ENCODE results near the gene DCDC2C.

DCDC2C gene

DNA sequence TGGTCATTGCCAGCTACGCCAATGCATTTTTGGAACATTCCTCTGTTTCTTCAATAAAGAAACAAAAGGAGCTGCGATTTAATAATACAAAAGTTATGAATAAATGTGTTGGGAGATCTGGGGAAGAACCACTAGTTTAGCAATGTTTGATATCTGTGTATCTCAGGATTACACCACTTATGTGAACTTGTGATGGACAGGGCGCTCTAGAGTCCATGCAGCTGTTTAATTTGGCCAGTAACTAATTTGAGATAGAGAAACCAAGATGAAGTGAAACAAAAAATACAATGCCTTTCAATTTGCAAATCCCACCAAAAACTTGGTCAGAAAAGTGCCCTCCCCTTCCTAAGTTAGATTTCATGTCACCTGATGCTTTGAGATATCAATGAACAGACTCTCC lies 6.8 kb upstream of the DCDC2C start:
- Histone ChIP-seq H3K9me3 (replicated peaks; ENCODE audit: low read length) (no peaks in the 10 kb centered on the region), H3K4me1 (ENCODE audit: control insufficient read depth, insufficient read depth, low read length) (no peaks in the 10 kb centered on the region), H3K27me3 (ENCODE audit: control insufficient read depth, insufficient read depth, low read length) (no peaks in the 10 kb centered on the region), H3K4me3 (ENCODE audit: low read length) (no peak overlapping the region), H3K9ac (ENCODE audit: low read depth, low read length) (no peak overlapping the region), H3K36me3 (ENCODE audit: insufficient read depth, low read length) (no peaks in the 10 kb centered on the region), H3K4me2 (ENCODE audit: low read length) (no peak overlapping the region)

- no peak overlapping the region for H3K4me2 ChIP-seq (ENCODE audit: low read length)
- no peaks in the 10 kb centered on the region for H3K4me1 ChIP-seq (ENCODE audit: control insufficient read depth, insufficient read depth, low read length)
- peaks cover 11% of the 10 kb centered on the region for H3K27me3 ChIP-seq (ENCODE audit: control insufficient read depth, insufficient read depth, low read length)
- no peaks in the 10 kb centered on the region for H3K9me3 ChIP-seq (replicated peaks; ENCODE audit: low read length)
- no peaks in the 10 kb centered on the region for H3K36me3 ChIP-seq (ENCODE audit: insufficient read depth, low read length)
- H3K4me3 ChIP-seq (ENCODE audit: low read length), result no peak overlapping the region
- H3K9ac ChIP-seq (ENCODE audit: low read depth, low read length), result no peak overlapping the region
These were observed 2.3 kb upstream of the DCDC2C start for GRCh38 chr2:3701071-3701470.

- no peak overlapping the region for H3K9ac ChIP-seq (ENCODE audit: low read depth, low read length)
- H3K9me3 ChIP-seq (replicated peaks; ENCODE audit: low read length), result no peaks in the 10 kb centered on the region
- H3K36me3 ChIP-seq (ENCODE audit: insufficient read depth, low read length), result no peaks in the 10 kb centered on the region
- H3K27me3 ChIP-seq (ENCODE audit: control insufficient read depth, insufficient read depth, low read length), result peaks cover 24% of the 10 kb centered on the region
- H3K4me3 ChIP-seq (ENCODE audit: low read length), result no peak overlapping the region
- H3K4me1 ChIP-seq (ENCODE audit: control insufficient read depth, insufficient read depth, low read length), result no peaks in the 10 kb centered on the region
- H3K4me2 ChIP-seq (ENCODE audit: low read length), result no peak overlapping the region
These were observed 481 bp downstream of the DCDC2C start for GRCh38 chr2:3703757-3704355.

DNA sequence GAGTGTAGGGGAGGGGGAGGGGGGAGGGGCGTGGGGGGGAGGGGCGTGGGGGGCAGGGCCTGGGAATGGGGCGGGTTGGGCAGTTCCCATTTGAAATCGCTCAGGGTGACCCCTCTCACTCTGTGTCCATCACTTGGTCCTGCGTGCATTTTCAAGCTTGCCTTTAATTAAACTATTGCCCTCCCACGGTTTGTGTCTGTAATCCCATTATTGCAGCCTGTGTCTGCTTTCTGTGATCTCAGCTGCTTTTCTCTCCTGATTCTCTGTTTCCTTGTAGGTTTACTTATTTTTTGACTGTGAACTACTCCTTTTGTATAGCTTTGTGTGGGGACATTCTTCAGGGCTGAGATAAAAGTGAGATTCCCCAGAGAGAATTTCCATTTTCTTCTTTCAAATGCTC lies 1.3 kb downstream of the DCDC2C start:
- H3K27me3 ChIP-seq (ENCODE audit: control insufficient read depth, insufficient read depth, low read length), result peaks cover 32% of the 10 kb centered on the region
- no peak overlapping the region for H3K9ac ChIP-seq (ENCODE audit: low read depth, low read length)
- no peaks in the 10 kb centered on the region for H3K4me1 ChIP-seq (ENCODE audit: control insufficient read depth, insufficient read depth, low read length)
- H3K4me3 ChIP-seq (ENCODE audit: low read length), result no peak overlapping the region
- no peak overlapping the region for H3K4me2 ChIP-seq (ENCODE audit: low read length)
- no peaks in the 10 kb centered on the region for H3K36me3 ChIP-seq (ENCODE audit: insufficient read depth, low read length)
- H3K9me3 ChIP-seq (replicated peaks; ENCODE audit: low read length), result no peaks in the 10 kb centered on the region

- Histone ChIP-seq H3K4me2 (ENCODE audit: low read length) (no peak overlapping the region), H3K9ac (ENCODE audit: low read depth, low read length) (no peak overlapping the region), H3K4me1 (ENCODE audit: control insufficient read depth, insufficient read depth, low read length) (no peaks in the 10 kb centered on the region), H3K9me3 (replicated peaks; ENCODE audit: low read length) (no peaks in the 10 kb centered on the region), H3K27me3 (ENCODE audit: control insufficient read depth, insufficient read depth, low read length) (peaks cover 33% of the 10 kb centered on the region), H3K36me3 (ENCODE audit: insufficient read depth, low read length) (no peaks in the 10 kb centered on the region), H3K4me3 (ENCODE audit: low read length) (no peak overlapping the region)
These were observed 2.4 kb downstream of the DCDC2C start for GRCh38 chr2:3705782-3706181.

- no peak overlapping the region for H3K9ac ChIP-seq (ENCODE audit: low read depth, low read length)
- no peaks in the 10 kb centered on the region for H3K9me3 ChIP-seq (replicated peaks; ENCODE audit: low read length)
- H3K36me3 ChIP-seq (ENCODE audit: insufficient read depth, low read length), result no peaks in the 10 kb centered on the region
- H3K27me3 ChIP-seq (ENCODE audit: control insufficient read depth, insufficient read depth, low read length), result peaks cover 33% of the 10 kb centered on the region
- H3K4me3 ChIP-seq (ENCODE audit: low read length), result no peak overlapping the region
- no peaks in the 10 kb centered on the region for H3K4me1 ChIP-seq (ENCODE audit: control insufficient read depth, insufficient read depth, low read length)
- H3K4me2 ChIP-seq (ENCODE audit: low read length), result no peak overlapping the region
These were observed 3.5 kb downstream of the DCDC2C start for GRCh38 chr2:3706892-3707291.

DNA sequence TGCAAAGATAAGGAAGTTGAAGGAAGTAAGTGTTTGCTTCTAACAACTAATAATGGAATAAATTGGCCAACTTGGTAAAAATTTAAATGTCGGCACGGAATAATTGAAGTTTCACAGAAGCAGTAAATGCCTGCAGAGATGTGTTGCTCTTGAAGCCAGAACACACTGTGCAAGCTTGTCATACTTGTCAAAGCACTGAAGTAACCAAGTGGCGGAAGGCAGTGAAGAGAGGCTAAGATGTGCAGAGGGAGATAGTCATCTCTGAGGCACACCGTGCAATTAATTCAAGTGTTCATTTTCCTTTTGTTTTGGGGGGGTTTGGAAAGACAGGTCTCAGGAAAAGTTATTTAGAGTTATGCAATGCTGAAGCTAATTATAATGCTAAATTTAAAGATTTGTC lies 5.2 kb downstream of the DCDC2C start:
- H3K36me3 ChIP-seq (ENCODE audit: insufficient read depth, low read length), result no peaks in the 10 kb centered on the region
- H3K4me3 ChIP-seq (ENCODE audit: low read length), result no peak overlapping the region
- peaks cover 27% of the 10 kb centered on the region for H3K27me3 ChIP-seq (ENCODE audit: control insufficient read depth, insufficient read depth, low read length)
- no peak overlapping the region for H3K9ac ChIP-seq (ENCODE audit: low read depth, low read length)
- H3K4me1 ChIP-seq (ENCODE audit: control insufficient read depth, insufficient read depth, low read length), result no peaks in the 10 kb centered on the region
- no peak overlapping the region for H3K4me2 ChIP-seq (ENCODE audit: low read length)
- H3K9me3 ChIP-seq (replicated peaks; ENCODE audit: low read length), result no peaks in the 10 kb centered on the region

DNA sequence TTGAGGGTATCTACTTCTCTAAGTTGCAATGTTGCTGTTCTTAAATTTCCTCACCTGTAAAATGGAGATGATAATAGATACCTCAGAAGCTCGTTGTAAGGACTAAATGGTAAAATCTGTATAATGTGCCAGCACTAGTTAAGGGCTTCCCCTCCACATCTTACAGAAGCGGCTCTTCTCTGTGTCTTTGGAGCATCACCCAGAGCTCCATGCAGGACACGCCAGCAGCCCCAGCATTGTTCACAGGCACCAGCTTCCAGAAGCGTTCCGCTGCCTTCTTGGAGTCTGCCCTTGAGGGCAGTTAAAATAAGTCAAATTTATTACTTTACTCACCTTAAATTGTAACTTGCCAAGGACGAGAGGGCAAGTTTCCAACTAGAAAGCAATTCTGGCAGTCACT lies 5.8 kb downstream of the DCDC2C start:
- H3K9ac ChIP-seq (ENCODE audit: low read depth, low read length), result no peak overlapping the region
- H3K27me3 ChIP-seq (ENCODE audit: control insufficient read depth, insufficient read depth, low read length), result peaks cover 27% of the 10 kb centered on the region
- no peaks in the 10 kb centered on the region for H3K4me1 ChIP-seq (ENCODE audit: control insufficient read depth, insufficient read depth, low read length)
- H3K9me3 ChIP-seq (replicated peaks; ENCODE audit: low read length), result no peaks in the 10 kb centered on the region
- no peak overlapping the region for H3K4me3 ChIP-seq (ENCODE audit: low read length)
- no peaks in the 10 kb centered on the region for H3K36me3 ChIP-seq (ENCODE audit: insufficient read depth, low read length)
- H3K4me2 ChIP-seq (ENCODE audit: low read length), result no peak overlapping the region

DNA sequence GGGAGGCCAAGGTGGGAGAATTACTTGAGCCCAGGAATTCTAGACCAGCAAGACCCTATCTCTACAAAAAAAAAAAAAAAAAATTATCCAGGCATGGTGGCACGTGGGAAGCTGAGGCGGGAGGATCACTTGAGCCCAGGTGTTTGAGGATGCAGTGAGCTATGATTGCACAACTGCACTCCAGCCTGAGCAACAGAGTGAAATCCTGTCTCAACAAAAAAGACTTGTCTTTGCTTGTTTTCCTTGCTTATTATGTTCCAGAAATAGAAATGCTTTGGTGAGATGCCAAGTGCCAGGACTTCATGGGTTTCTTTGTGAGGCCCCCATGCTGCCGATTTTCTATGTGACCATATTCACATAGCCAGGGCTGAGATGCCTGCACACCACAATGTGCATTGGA lies 9.0 kb downstream of the DCDC2C start:
- Histone ChIP-seq H3K4me3 (ENCODE audit: low read length) (no peak overlapping the region), H3K4me2 (ENCODE audit: low read length) (no peak overlapping the region), H3K4me1 (ENCODE audit: control insufficient read depth, insufficient read depth, low read length) (no peaks in the 10 kb centered on the region), H3K36me3 (ENCODE audit: insufficient read depth, low read length) (no peaks in the 10 kb centered on the region), H3K9ac (ENCODE audit: low read depth, low read length) (no peak overlapping the region), H3K9me3 (replicated peaks; ENCODE audit: low read length) (no peaks in the 10 kb centered on the region), H3K27me3 (ENCODE audit: control insufficient read depth, insufficient read depth, low read length) (peaks cover 20% of the 10 kb centered on the region)

DNA sequence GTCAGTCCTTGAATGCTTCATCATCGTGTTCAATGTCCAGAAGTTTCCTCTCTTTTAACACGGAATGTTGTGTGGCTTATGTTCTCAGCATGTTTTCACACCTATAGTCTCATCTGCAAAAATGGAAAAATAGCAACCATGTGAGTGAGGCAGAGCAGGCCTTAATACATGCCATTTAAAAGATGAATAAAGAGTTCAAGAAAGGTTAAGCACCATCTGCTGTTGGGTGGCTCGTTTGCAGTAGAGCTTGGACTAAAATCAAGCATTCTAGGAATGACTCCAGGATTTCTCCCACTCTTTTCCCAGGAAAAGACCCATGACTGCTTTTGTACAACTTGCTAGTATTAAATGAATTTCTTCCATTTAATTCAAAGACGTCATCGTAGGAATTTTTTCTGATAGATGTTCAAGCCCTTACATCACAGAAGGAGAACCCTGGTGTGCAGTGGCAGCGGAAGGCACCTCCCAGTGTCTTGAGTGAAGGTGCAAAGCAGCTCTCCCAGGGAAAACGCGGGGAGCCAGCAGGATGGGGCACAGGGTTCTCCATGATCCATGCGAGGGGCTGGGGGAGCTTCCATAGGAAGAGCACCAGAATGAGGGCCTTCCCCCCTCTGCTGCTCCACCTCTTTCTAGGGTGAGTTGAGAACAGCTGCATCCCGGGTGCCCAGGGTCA lies 9.6 kb downstream of the DCDC2C start:
- no peak overlapping the region for H3K9ac ChIP-seq (ENCODE audit: low read depth, low read length)
- no peak overlapping the region for H3K4me2 ChIP-seq (ENCODE audit: low read length)
- H3K9me3 ChIP-seq (replicated peaks; ENCODE audit: low read length), result no peaks in the 10 kb centered on the region
- H3K36me3 ChIP-seq (ENCODE audit: insufficient read depth, low read length), result no peaks in the 10 kb centered on the region
- no peak overlapping the region for H3K4me3 ChIP-seq (ENCODE audit: low read length)
- no peaks in the 10 kb centered on the region for H3K4me1 ChIP-seq (ENCODE audit: control insufficient read depth, insufficient read depth, low read length)
- H3K27me3 ChIP-seq (ENCODE audit: control insufficient read depth, insufficient read depth, low read length), result peaks cover 18% of the 10 kb centered on the region

- Histone ChIP-seq H3K36me3 (ENCODE audit: insufficient read depth, low read length) (no peaks in the 10 kb centered on the region), H3K9me3 (replicated peaks; ENCODE audit: low read length) (no peaks in the 10 kb centered on the region), H3K4me2 (ENCODE audit: low read length) (no peak overlapping the region), H3K9ac (ENCODE audit: low read depth, low read length) (no peak overlapping the region), H3K4me3 (ENCODE audit: low read length) (no peak overlapping the region), H3K4me1 (ENCODE audit: control insufficient read depth, insufficient read depth, low read length) (no peaks in the 10 kb centered on the region), H3K27me3 (ENCODE audit: control insufficient read depth, insufficient read depth, low read length) (no peaks in the 10 kb centered on the region)
These were observed 15.3 kb downstream of the DCDC2C start for GRCh38 chr2:3718679-3719078.

GRCh38 chr2:3725002-3725401 lies 21.6 kb downstream of the DCDC2C start:
- Histone ChIP-seq H3K9me3 (replicated peaks; ENCODE audit: low read length) (no peaks in the 10 kb centered on the region), H3K4me2 (ENCODE audit: low read length) (no peak overlapping the region), H3K4me1 (ENCODE audit: control insufficient read depth, insufficient read depth, low read length) (no peaks in the 10 kb centered on the region), H3K4me3 (ENCODE audit: low read length) (no peak overlapping the region), H3K9ac (ENCODE audit: low read depth, low read length) (no peak overlapping the region), H3K36me3 (ENCODE audit: insufficient read depth, low read length) (no peaks in the 10 kb centered on the region), H3K27me3 (ENCODE audit: control insufficient read depth, insufficient read depth, low read length) (peaks cover 4% of the 10 kb centered on the region)

Measured in skeletal muscle satellite cell (primary cell).